NK-92 (cell line): ENCODE results near the gene PLD6.
"Not testable (repeated sequence)": the region's sequence is repeated elsewhere in the genome, so short reads cannot be mapped to it uniquely, and the experiment has no call there.

ENCODE experiments used
- DNase-seq: peaks from one replicate; lab custom pipeline; 2025; ENCODE audit not compliant: unreplicated experiment; lab: John Stamatoyannopoulos, UW

PLD6 gene

GRCh38 chr17:17179371-17179827, 26.7 kb downstream of the PLD6 start:
- DNase-seq: no peak

- DNase-seq: no peak
Observed at GRCh38 chr17:17177176-17177575, 29.0 kb downstream of the PLD6 start.

GRCh38 chr17:17176341-17176740, 29.8 kb downstream of the PLD6 start:
- no peak for DNase-seq

- no peak for DNase-seq
Observed at GRCh38 chr17:17175917-17176316, 30.2 kb downstream of the PLD6 start.

GRCh38 chr17:17175340-17175739, 30.8 kb downstream of the PLD6 start:
- no peak for DNase-seq

- DNase-seq: no peak
Observed at GRCh38 chr17:17173921-17174320, 32.2 kb downstream of the PLD6 start.

GRCh38 chr17:17172990-17173389, 33.1 kb downstream of the PLD6 start:
- DNase-seq: no peak

- DNase-seq: no peak
Observed at GRCh38 chr17:17172001-17172939, 33.9 kb downstream of the PLD6 start.

GRCh38 chr17:17171186-17171585, 34.9 kb downstream of the PLD6 start:
- DNase-seq: no peak

GRCh38 chr17:17170346-17170985, 35.7 kb downstream of the PLD6 start:
- DNase-seq: no peak

GRCh38 chr17:17169396-17169795, 36.7 kb downstream of the PLD6 start:
- DNase-seq: no peak

- DNase-seq: no peak
Observed at GRCh38 chr17:17168401-17168800, 37.7 kb downstream of the PLD6 start.

- DNase-seq: no peak
Observed at GRCh38 chr17:17167986-17168385, 38.1 kb downstream of the PLD6 start.

- DNase-seq: no peak
Observed at GRCh38 chr17:17167356-17167755, 38.8 kb downstream of the PLD6 start.

GRCh38 chr17:17166446-17166845, 39.7 kb downstream of the PLD6 start:
- DNase-seq: no peak

GRCh38 chr17:17165666-17166308, 40.3 kb downstream of the PLD6 start:
- no peak for DNase-seq

- no peak for DNase-seq
Observed at GRCh38 chr17:17164676-17165075, 41.5 kb downstream of the PLD6 start.

- no peak for DNase-seq
Observed at GRCh38 chr17:17164156-17164555, 42.0 kb downstream of the PLD6 start.

- DNase-seq: no peak
Observed at GRCh38 chr17:17161759-17162158, 44.4 kb downstream of the PLD6 start.

GRCh38 chr17:17161121-17161520, 45.0 kb downstream of the PLD6 start:
- DNase-seq: no peak

- no peak for DNase-seq
Observed at GRCh38 chr17:17159571-17159970, 46.6 kb downstream of the PLD6 start.

GRCh38 chr17:17158506-17158905, 47.6 kb downstream of the PLD6 start:
- DNase-seq: not testable (repeated sequence)
